ENCODE data around the gene SENP3.
A peak's percentile ranks its signal among the peaks of the same experiment; 100 is the strongest.

Gene SENP3

DNA sequence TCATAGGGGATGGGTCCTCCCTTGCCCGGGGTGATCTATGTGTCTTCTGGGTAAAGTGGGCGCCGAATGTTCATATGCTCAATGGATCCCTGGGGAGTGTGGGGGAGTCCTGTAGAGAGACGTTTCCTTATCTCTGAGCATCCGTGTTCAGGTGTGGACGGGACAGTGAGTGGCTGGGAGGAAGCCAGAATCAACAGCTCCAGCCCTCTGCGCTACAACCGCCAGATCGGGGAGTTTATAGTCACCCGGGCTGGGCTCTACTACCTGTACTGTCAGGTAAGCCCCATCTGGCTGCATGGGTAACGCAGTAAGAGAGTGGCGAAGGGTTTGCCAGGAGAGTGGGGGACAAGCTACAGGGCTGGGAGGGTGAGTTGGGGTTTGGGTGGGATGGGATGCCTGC is 5.1 kb upstream of the SENP3 start:
- DNase-seq (ENCODE audit: low read depth in 3 of 3), result no peak

DNA sequence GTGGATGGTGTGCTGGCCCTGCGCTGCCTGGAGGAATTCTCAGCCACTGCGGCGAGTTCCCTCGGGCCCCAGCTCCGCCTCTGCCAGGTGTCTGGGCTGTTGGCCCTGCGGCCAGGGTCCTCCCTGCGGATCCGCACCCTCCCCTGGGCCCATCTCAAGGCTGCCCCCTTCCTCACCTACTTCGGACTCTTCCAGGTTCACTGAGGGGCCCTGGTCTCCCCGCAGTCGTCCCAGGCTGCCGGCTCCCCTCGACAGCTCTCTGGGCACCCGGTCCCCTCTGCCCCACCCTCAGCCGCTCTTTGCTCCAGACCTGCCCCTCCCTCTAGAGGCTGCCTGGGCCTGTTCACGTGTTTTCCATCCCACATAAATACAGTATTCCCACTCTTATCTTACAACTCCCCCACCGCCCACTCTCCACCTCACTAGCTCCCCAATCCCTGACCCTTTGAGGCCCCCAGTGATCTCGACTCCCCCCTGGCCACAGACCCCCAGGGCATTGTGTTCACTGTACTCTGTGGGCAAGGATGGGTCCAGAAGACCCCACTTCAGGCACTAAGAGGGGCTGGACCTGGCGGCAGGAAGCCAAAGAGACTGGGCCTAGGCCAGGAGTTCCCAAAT is 4.5 kb upstream of the SENP3 start:
- DNase-seq (ENCODE audit: low read depth in 3 of 3), result no peak

DNA sequence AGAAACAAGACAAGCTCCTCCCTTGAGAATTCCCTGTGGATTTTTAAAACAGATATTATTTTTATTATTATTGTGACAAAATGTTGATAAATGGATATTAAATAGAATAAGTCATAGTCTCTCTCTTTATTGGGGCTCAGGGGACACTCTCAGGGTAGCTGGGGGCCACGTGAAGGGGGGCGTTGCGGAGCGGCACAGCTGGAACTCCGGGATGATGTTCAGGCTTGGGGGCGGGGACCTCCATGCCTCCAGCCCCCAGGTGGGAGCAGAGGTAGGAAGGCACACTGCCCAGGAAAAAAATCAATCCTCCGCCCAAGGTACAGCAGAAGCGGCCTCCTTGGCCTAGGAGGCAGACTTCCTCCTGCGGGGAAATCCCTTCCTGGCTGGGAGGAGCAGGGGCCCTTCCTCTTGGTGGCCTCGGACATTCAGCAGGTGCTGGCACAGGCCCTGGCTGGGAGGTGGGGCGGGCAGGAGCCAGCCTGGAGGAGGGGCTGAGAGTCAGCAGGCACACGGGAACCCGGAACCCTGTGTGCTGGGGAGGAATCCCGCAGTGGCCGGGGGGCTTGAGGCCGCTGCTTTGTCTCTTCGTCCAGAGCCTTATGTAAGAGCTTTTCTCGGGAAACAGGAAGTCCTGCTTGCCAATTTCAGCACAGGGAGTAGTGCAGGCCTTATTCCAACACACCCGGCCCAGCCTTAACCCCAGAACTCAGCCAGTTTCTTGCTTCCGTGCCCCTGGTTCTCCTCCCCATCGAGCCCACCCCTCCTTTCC is 3.8 kb upstream of the SENP3 start:
- no peak for DNase-seq (ENCODE audit: low read depth in 3 of 3)

DNA sequence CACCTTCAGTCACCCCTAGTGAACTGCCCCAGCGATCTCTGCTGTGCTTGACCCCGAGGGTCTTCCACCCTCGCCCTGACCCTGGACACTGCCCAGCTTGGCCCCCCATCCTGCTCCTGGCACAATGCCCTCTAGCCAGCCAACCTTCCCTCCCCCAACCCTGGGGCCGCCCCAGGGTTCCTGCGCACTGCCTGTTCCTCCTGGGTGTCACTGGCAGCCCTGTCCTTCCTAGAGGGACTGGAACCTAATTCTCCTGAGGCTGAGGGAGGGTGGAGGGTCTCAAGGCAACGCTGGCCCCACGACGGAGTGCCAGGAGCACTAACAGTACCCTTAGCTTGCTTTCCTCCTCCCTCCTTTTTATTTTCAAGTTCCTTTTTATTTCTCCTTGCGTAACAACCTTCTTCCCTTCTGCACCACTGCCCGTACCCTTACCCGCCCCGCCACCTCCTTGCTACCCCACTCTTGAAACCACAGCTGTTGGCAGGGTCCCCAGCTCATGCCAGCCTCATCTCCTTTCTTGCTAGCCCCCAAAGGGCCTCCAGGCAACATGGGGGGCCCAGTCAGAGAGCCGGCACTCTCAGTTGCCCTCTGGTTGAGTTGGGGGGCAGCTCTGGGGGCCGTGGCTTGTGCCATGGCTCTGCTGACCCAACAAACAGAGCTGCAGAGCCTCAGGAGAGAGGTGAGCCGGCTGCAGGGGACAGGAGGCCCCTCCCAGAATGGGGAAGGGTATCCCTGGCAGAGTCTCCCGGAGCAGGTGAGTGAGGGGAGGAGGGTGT is 3.0 kb upstream of the SENP3 start, which contains the start of gene TNFSF13:
TNFSF13 (plus strand) TSS at position 207 of the 776 bp plus-strand sequence; CDS start at position 497, 290 bp downstream.
- DNase-seq (ENCODE audit: low read depth in 3 of 3), result no peak

DNA sequence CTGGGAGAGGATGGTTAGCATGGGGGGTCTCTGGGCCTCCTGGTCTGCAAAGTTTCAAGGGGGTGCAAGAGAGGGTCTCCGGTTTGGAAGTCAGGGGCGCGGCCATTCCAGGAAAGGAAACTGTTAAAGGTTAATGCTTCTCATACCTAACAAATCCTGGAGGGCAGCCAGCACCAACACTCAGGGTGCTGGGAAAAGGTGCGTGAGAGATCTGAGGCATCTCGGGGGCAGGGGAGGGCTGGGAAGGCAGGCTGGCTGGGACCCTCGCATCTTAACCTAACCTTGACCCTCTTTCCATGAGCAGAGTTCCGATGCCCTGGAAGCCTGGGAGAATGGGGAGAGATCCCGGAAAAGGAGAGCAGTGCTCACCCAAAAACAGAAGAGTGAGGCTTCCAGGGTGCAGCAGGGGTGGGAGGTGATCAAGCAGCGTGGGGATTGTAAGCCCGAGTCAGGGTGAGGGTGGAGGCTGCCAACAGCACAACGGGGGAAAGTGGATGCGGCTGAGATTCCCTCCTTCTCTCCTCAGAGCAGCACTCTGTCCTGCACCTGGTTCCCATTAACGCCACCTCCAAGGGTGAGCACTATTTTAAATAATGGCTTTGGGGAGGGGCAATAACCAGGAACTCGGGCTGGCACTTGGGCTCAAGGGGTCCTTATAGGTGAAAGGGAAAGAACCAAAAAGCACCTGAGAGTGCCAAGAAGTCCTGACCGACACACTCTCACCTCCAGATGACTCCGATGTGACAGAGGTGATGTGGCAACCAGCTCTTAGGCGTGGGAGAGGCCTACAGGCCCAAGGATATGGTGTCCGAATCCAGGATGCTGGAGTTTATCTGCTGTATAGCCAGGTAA is 2.2 kb upstream of the SENP3 start:
- DNase-seq (ENCODE audit: low read depth in 3 of 3), result no peak

DNA sequence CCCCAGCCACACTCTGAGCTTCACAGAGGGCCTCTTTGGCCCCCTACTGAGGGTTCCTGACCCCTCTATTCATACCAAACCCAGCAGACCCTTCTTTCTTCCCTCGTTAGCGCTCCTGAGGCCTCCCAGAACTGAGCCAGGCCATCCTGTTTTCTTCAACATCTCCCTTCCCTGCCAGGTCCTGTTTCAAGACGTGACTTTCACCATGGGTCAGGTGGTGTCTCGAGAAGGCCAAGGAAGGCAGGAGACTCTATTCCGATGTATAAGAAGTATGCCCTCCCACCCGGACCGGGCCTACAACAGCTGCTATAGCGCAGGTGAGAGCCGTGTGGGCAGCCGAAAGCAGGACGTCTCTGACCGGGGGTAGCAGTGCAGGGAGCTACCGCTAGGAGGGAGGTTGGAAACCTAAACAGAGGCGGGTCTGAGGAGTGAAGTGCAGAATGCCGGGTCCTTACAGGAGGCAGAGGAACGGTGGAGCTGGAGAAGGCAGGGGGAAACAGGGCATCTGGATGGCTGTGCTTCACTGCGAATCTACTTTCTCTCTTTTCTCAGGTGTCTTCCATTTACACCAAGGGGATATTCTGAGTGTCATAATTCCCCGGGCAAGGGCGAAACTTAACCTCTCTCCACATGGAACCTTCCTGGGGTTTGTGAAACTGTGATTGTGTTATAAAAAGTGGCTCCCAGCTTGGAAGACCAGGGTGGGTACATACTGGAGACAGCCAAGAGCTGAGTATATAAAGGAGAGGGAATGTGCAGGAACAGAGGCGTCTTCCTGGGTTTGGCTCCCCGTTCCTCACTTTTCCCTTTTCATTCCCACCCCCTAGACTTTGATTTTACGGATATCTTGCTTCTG is 1.3 kb upstream of the SENP3 start:
- no peak for DNase-seq (ENCODE audit: low read depth in 3 of 3)

DNA sequence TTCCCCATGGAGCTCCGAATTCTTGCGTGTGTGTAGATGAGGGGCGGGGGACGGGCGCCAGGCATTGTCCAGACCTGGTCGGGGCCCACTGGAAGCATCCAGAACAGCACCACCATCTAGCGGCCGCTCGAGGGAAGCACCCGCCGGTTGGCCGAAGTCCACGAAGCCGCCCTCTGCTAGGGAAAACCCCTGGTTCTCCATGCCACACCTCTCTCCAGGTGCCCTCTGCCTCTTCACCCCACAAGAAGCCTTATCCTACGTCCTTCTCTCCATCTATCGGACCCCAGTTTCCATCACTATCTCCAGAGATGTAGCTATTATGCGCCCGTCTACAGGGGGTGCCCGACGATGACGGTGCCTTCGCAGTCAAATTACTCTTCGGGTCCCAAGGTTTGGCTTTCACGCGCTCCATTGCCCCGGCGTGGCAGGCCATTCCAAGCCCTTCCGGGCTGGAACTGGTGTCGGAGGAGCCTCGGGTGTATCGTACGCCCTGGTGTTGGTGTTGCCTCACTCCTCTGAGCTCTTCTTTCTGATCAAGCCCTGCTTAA is 617 bp upstream of the SENP3 start:
- DNase-seq (ENCODE audit: low read depth in 3 of 3), result peak; percentile 74 to 78 (median 77)

DNA sequence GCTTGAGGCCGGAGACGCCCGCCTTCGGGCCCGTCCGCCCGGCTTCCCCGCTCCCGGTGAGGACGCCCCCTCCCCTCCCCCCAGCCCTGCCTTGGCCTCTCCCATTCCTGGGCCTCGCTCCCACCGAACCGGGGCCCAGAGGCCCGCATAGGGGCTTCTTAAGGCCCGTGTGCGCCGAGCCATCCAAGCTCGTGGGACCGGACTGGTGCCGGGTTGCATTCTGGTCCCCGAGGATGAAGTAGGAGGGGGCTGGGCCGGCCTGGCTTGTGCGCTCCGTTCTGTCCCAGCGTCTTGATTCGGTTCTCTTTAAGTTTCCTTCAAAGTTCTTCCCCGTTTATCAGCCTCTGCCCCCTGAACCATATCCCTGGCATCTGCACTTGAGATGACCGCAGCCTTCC is 488 bp downstream of the SENP3 start:
- no peak for DNase-seq (ENCODE audit: low read depth in 3 of 3)

DNA sequence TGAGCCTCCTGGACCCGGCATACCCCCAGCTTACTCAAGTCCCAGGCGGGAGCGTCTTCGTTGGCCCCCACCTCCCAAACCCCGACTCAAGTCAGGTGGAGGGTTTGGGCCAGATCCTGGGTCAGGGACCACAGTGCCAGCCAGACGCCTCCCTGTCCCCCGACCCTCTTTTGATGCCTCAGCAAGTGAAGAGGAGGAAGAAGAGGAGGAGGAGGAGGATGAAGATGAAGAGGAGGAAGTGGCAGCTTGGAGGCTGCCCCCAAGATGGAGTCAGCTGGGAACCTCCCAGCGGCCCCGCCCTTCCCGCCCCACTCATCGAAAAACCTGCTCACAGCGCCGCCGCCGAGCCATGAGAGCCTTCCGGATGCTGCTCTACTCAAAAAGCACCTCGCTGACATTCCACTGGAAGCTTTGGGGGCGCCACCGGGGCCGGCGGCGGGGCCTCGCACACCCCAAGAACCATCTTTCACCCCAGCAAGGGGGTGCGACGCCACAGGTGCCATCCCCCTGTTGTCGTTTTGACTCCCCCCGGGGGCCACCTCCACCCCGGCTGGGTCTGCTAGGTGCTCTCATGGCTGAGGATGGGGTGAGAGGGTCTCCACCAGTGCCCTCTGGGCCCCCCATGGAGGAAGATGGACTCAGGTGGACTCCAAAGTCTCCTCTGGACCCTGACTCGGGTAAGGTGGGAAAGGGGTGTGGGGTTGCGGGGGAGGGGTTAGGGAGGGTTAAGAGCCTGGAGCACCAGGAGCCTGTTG is 1.6 kb downstream of the SENP3 start:
- no peak for DNase-seq (ENCODE audit: low read depth in 3 of 3)

DNA sequence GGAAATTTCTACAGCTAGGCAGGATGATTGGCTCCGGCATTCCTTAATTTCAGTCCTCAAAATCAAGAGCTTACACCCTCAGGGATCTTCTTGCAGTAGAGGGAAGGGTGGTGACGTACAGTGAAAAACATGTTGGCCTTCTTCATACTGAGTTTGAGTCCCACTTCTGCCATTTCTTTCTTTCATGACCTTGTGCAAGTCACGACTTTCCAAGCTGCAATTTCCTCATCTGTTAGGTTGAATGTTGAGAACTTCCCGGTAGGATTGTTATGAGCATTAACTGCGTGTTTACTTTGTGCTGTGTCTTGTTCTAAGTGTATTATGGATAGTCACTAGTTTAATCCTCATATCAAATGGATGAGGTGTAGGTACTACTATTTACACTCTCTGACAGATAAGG is 7.9 kb downstream of the SENP3 start:
- DNase-seq (ENCODE audit: low read depth in 3 of 3), result no peak

DNA sequence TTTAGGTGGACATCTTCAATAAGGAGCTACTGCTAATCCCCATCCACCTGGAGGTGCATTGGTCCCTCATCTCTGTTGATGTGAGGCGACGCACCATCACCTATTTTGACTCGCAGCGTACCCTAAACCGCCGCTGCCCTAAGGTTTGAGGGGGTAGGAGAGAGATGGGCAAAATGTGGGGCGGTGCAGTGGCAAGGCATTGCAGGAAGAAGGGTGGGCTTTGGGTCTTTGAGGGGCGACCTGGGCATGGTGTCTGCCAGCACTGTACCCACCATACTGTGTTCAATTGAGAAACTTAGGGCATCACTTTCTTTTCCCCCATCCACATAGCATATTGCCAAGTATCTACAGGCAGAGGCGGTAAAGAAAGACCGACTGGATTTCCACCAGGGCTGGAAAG is 8.6 kb downstream of the SENP3 start:
- DNase-seq (ENCODE audit: low read depth in 3 of 3), result no peak

DNA sequence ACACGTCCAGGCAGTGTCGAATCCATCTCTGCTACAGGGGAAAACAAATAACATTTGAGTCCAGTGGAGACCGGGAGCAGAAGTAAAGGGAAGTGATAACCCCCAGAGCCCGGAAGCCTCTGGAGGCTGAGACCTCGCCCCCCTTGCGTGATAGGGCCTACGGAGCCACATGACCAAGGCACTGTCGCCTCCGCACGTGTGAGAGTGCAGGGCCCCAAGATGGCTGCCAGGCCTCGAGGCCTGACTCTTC is 10.5 kb downstream of the SENP3 start:
- DNase-seq (ENCODE audit: low read depth in 3 of 3), result no peak

DNA sequence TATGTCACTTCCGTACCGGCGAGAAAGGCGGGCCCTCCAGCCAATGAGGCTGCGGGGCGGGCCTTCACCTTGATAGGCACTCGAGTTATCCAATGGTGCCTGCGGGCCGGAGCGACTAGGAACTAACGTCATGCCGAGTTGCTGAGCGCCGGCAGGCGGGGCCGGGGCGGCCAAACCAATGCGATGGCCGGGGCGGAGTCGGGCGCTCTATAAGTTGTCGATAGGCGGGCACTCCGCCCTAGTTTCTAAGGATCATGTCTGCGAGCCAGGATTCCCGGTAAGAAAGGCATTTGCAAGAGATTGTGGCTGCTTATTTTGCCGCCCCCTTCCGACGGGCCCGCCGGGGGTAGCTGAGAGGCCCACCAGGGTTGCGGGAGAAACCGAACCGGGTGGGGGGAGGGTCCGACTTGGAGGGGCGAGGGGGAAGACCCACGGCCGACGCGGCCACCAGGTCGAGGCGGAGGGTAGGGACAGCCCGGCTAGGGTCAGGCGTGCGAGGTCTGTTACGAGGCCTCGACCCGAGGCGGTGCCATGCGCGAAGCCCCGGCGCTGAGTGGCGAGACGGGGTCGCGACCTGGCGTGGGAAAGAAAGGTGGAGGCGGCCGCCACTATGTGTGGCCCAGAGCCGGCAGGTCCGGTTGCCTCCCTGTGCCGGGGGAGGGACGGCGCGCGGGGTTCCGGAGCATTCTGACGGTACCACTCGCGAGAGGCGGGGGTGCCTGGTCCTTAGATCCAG is 11.0 kb downstream of the SENP3 start:
- DNase-seq (ENCODE audit: low read depth in 3 of 3), result peak; percentile 99 to 100 (median 99)

DNA sequence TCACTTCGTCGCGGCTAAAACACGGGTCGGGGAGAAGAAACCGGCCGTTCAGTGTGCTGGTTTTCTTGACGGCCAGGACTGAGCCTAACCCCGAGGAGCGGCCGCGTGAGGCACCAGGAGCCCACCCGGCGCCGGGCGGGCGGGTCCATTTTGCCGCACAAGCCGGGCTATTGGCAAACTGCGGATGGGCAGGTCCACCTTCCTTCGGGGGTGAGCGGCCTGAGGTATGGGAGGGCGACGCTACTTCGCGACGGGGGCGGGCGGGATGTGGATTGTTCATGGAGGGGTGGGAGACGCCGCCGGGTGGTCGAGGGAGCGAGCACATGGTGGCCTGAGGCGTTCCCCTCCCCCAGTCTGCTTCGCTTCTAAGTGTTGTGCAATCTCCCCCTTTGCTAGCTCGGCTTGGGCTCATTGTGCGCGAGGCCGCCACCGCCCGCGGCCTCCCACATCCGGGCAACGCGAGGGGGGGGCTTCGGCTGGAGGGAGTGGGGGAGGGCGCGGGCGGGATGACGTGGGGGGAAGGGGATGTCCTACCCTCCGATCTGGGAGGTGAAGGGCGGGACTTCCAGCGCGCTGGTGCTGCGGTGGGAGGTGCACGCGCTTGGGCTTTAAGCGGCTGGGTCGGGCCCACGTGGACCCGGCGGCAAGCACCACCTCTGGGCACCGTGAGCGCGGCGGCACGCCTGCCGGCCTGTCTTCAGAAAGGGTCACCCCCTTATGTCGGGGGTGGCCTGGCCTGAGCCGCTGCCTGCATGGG is 11.8 kb downstream of the SENP3 start:
- peak; percentile 80 to 89 (median 88) for DNase-seq (ENCODE audit: low read depth in 3 of 3)

DNA sequence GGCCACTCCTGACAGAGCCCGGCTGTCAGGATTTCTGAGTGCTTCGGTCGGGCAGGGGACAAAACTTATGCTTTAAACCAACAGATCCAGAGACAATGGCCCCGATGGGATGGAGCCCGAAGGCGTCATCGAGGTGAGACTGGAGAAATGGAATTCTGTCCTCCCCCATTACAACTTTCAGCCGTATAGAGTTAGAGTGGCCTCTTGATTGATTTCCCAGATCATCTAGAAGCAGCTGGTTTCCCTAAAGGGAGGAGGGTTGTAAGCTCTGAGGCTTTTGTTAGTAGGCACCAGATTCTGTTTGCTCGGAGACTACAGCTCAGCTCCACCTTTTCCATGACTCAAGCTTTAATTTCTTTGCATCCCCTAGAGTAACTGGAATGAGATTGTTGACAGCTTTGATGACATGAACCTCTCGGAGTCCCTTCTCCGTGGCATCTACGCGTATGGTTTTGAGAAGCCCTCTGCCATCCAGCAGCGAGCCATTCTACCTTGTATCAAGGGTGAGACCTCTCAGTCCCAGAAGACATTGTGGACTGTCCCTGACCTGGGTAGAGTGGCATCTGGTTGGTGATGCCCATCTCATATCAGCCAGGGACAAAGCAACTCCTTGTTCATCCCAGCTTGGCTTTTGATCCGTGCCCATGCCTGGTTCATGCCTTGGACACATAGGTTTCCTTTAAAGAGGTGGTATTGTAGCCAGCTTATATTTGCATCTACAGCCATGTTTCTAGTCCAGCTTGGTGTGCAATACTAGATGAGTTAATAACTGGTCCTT is 12.6 kb downstream of the SENP3 start:
- DNase-seq (ENCODE audit: low read depth in 3 of 3), result no peak

DNA sequence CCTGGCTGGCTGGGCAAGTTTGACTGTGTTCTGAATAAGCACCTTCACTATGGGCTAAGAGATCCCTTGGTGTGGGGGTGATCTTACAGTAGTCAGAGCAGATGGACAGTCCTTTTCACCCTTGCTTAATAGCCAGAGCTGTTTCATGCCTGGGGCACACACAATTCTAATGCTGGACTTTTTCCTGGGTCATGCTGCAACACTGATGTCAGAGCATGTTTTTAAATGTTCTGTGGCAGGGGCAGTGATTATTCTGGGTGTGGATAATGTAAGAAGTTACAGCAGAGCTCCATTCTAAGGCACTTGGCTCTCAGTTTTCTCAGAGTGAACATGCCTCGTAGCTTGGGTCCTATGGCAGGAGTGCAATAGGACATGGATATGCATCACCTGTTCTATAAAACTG is 13.8 kb downstream of the SENP3 start:
- no peak for DNase-seq (ENCODE audit: low read depth in 3 of 3)

DNA sequence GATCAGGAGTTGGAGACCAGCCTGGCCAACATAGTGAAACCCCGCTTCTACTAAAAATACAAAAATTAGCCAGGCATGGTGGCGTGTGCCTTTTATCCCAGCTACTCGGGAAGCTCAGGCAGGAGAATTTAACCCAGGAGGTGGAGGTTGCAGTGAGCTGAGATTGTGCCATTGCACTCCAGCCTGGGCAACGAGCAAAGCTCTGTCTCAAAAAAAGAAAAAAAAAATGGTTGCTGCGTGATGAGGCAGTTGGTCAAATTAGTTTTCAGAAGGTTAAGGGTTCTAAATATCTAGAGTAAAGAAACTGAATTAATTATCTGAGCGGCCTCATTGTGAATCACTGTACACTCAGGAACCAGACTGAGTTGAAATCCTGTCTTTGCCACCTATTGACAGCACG is 14.2 kb downstream of the SENP3 start:
- DNase-seq (ENCODE audit: low read depth in 3 of 3), result no peak

DNA sequence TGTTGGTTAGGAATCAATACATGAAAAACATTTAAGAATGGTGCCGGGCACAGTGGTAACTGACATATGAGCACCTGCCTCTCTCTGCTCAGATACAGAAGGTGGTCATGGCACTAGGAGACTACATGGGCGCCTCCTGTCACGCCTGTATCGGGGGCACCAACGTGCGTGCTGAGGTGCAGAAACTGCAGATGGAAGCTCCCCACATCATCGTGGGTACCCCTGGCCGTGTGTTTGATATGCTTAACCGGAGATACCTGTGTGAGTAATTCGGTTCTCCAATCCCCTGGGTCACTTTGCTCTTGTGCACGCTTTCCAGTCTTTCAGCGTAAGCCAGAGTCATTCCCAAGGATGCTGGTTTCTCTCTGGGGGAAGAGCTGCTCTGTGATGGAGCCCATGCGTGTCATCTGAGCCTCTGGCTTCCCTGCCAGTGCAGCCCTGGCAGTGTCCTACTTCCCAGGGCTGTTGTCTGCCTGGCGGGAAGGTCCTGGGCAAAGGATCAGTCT is 14.8 kb downstream of the SENP3 start:
- no peak for DNase-seq (ENCODE audit: low read depth in 3 of 3)

All from stimulated activated CD4-positive, alpha-beta T cell treated with anti-CD3 and anti-CD28 coated beads, TNF-alpha, amount 100 ng/mL, for 4 hours (primary cell).